ENCODE data around the gene CDC14B. TPM values are rescaled to one million over a fixed set of nuclear protein-coding genes. Genes with fewer than 3 reads are reported as not detected.

CDC14B gene
- total and polyA plus RNA-seq, 2 of the 4 experiments (the other 2 are of a cell fraction): 9.7 to 26.3 TPM

DNA sequence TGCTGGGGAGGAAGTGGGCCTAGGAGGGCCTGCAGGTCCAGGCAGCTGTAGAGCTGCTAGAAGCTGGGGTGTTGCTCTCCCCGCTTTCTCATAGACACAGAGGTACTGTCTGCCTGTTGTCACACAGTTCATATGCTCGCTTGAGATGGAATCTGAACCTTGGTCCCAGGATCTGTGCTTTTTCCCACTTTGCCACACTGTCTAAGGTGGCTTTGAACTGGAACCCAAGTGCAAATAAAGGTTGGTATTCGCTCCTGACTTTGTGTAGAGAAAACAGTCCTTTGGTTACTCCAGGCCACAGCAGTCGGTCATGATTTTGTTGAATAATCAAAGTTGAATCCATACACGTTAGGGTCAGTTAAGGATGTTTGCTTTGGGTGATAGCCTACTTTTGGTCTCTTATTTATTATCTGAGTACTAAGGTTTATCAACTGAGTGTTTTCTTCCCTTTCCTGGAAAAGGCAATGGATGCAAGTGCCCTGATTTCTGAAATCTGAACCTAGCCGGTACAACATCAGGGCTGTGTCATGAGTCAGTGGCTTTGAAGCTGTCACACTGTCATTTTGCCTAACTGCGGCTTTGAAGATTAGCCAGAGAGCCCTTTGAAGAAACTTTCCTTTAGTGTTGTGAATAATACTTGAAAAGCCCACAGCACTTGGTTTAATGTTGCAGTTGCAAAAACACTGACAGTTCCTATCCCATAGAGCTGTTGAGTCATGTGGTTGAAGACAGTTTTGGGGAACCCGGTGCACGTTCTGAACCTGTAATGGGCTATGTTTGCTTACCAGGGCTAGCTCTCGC, 128.4 kb downstream of the CDC14B start:
- no peak overlapping the region for H2BK20ac ChIP-seq (ENCODE audit: low read depth, low read length)
- H3K4me1 ChIP-seq (ENCODE audit: control insufficient read depth, insufficient read depth, low read length): peaks cover 27% of the 10 kb centered on the region
- peaks cover 22% of the 10 kb centered on the region for H3K36me3 ChIP-seq (ENCODE audit: control insufficient read depth, insufficient read depth, low read length)
- ATAC-seq (ENCODE audit: low read depth): peak; percentile 55
- ChIA-PET CTCF (interaction anchor here (0.5 kb wide), 1 partner anchor 39 kb away, joined by 3 read pairs; no protein-coding TSS in a partner anchor), POLR2A (ENCODE audit: unreplicated experiment) (no interaction called here)
- dilution Hi-C loops (cut with HindIII; ENCODE audit: low sequenced_read_pairs, unreplicated experiment) (no loop called here), intact Hi-C loops (cut with micrococcal nuclease) (no loop called here), in situ Hi-C loops (cut with MboI; ENCODE audit: low sequenced_read_pairs) (no loop called here)
- TF ChIP-seq, protein P1, sequence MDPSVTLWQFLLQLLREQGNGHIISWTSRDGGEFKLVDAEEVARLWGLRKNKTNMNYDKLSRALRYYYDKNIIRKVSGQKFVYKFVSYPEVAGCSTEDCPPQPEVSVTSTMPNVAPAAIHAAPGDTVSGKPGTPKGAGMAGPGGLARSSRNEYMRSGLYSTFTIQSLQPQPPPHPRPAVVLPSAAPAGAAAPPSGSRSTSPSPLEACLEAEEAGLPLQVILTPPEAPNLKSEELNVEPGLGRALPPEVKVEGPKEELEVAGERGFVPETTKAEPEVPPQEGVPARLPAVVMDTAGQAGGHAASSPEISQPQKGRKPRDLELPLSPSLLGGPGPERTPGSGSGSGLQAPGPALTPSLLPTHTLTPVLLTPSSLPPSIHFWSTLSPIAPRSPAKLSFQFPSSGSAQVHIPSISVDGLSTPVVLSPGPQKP (IDR thresholded peaks at IDR 0.05; ENCODE audit: borderline replicate concordance, low read depth, low read length): no peak
- TF ChIP-seq USF2 (IDR thresholded peaks at IDR 0.05; ENCODE audit: low read depth, low read length): no peak
- TF ChIP-seq FOS (IDR thresholded peaks at IDR 0.05; ENCODE audit: low read depth, low read length): no peak
- peak; percentile 46 for TF ChIP-seq BHLHE40 (IDR thresholded peaks at IDR 0.05; ENCODE audit: low read depth, low read length)
- TF ChIP-seq CEBPB (IDR thresholded peaks at IDR 0.05; ENCODE audit: low read depth, low read length): 0 out of 2 replicates have a peak, but pooled peaks have one; percentile 12
- H3K23ac ChIP-seq (ENCODE audit: low read depth, low read length): no peak overlapping the region
- H2BK120ac ChIP-seq (ENCODE audit: low read depth, low read length): no peak overlapping the region
- no peak overlapping the region; the same call in 1 of the 2 replicates for H4K5ac ChIP-seq (ENCODE audit: low read depth, low read length)
- DNase-seq: peak; percentile 77
- no peak overlapping the region for H4K91ac ChIP-seq (ENCODE audit: insufficient read depth, low read depth, low read length)
- H3K4ac ChIP-seq (ENCODE audit: low read depth, low read length): peak overlapping the region; percentile 11; the same call in 1 of the 2 replicates
- no peak overlapping the region for H2BK15ac ChIP-seq (ENCODE audit: low read depth, low read length)
- peak overlapping the region; percentile 12; the same call in 1 of the 2 replicates for H3K27ac ChIP-seq (ENCODE audit: insufficient read depth, low read length)
- H2AK9ac ChIP-seq (replicated peaks; ENCODE audit: low read depth, low read length, poor library complexity): peak overlapping the region; percentile 52
- H3K79me1 ChIP-seq (ENCODE audit: low read depth in 1 of 2, low read length in 2 of 2): peaks cover 2 to 26% of the 10 kb centered on the region in 2 experiments; a peak in 3 of 4 replicates
- 0 out of 2 replicates have a peak overlapping the region, but pooled peaks have one; percentile 22 for H3K14ac ChIP-seq (replicated peaks; ENCODE audit: low read depth, low read length)
- no peaks in the 10 kb centered on the region for H3K27me3 ChIP-seq (ENCODE audit: control insufficient read depth, insufficient read depth, low read length)
- no peak overlapping the region for H3K56ac ChIP-seq (ENCODE audit: extremely low read depth, insufficient read depth, low read length)
- H2BK5ac ChIP-seq (ENCODE audit: low read depth, low read length, poor library complexity, severe bottlenecking): peak overlapping the region; percentile 6
- H2AK5ac ChIP-seq (ENCODE audit: low read depth, low read length): peak overlapping the region; percentile 53; the same call in 1 of the 2 replicates
- no peak overlapping the region; the same call in 1 of the 2 replicates for H3K18ac ChIP-seq (ENCODE audit: low read depth, low read length)
- peak overlapping the region in 1 of 2 experiments; percentile 23; a peak in 1 of 4 replicates for H4K8ac ChIP-seq (ENCODE audit: low read depth in 2 of 2, low read length in 2 of 2)
- no peak overlapping the region for H3K9ac ChIP-seq (ENCODE audit: low read depth, low read length)
- H3K4me3 ChIP-seq (ENCODE audit: insufficient read depth, low read depth, low read length): no peak overlapping the region
- no peaks in the 10 kb centered on the region for H3K9me3 ChIP-seq (ENCODE audit: control insufficient read depth, insufficient read depth, low read length)
- peaks cover 18% of the 10 kb centered on the region for H4K20me1 ChIP-seq (ENCODE audit: insufficient read depth, low read length)
- BruUV-seq (replicated peaks): no TSS peak
- H3K4me2 ChIP-seq (ENCODE audit: low read depth, low read length): peak overlapping the region; percentile 51
- 60% methylated on average over 2 of the region's 10 CpGs; no CpG with 5 or more reads in 1 of the 2 experiments for WGBS, 2 experiments (ENCODE audit: extremely low coverage in 2 of 2, insufficient read length in 1 of 2)
- H2AFZ ChIP-seq (replicated peaks; ENCODE audit: low read length, poor library complexity): no peak overlapping the region
- peaks cover 22% of the 10 kb centered on the region for H3K9me1 ChIP-seq (ENCODE audit: insufficient read depth, low read length)

Measured in IMR-90 (cell line).